Measurements from ENCODE around the gene P4HA2. TPM values are rescaled to one million over a fixed set of nuclear protein-coding genes. Genes with fewer than 3 reads are reported as not detected.
A peak's percentile ranks its signal among the peaks of the same experiment; 100 is the strongest.

P4HA2 gene
- total RNA-seq, 2 donors from 2014 or later = 16.8 to 18.0 TPM

GRCh38 chr5:132218321-132218720 is 9.3 kb downstream of the P4HA2 start:
- Histone ChIP-seq H3K4me1 (replicated peaks) (peaks cover 10% of the 10 kb centered on the region), H3K27ac (no peak overlapping the region), H3K9me3 (no peaks in the 10 kb centered on the region), H3K4me3 (no peak overlapping the region), H3K27me3 (replicated peaks; ENCODE audit: insufficient read depth) (no peaks in the 10 kb centered on the region), H3K36me3 (peaks cover 0 to under 1% of the 10 kb centered on the region in 2 donors)
- WGBS = 77% methylated on average over 4 of the region's 4 CpGs
- intact Hi-C loops (cut with DNase I) = loop anchor here (5.0 kb wide), 1 partner anchor 39 kb away; the partner anchor contains the start of gene PDLIM4
- TF ChIP-seq CTCF (IDR thresholded peaks at IDR 0.05) = no peak
- no peak for TF ChIP-seq POLR2A (IDR thresholded peaks at IDR 0.05)
- no peak for TF ChIP-seq POLR2AphosphoS5 (IDR thresholded peaks at IDR 0.05)
- no peak for DNase-seq (ENCODE audit: low spot score)

DNA sequence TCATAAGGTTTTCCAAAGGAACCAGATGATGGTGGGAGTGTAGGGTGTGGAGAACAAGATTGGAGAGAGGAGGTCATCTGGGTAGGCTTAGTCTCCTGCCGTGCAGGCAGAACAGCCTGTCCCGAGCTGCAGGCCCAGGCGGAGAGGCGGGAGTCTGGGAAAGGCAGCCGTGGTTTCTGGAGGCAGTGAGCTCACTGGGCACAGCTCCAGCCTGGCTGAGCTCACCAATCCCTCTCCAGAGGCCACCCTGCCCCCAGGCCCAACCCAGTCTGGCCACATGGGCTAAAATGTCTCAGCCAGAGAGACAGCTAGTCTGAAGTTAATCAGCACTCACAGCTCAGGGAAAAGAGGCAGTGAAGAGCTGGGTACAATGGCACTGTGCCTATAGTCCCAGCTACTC is 12.3 kb downstream of the P4HA2 start:
- H3K36me3 ChIP-seq = peaks cover 0 to 3% of the 10 kb centered on the region in 2 donors
- WGBS = 7% methylated on average over 5 of the region's 5 CpGs

GRCh38 chr5:132214491-132214890 is 13.2 kb downstream of the P4HA2 start:
- Histone ChIP-seq H3K27ac (peak overlapping the region; percentile 28 to 57), H3K9me3 (no peaks in the 10 kb centered on the region), H3K4me1 (replicated peaks) (peaks cover 4% of the 10 kb centered on the region), H3K4me3 (no peak overlapping the region), H3K36me3 (peaks cover 0 to 3% of the 10 kb centered on the region in 2 donors), H3K27me3 (replicated peaks; ENCODE audit: insufficient read depth) (no peaks in the 10 kb centered on the region)
- 98% methylated on average over 4 of the region's 4 CpGs for WGBS
- intact Hi-C loops (cut with DNase I) = no loop called here
- TF ChIP-seq POLR2AphosphoS5 (IDR thresholded peaks at IDR 0.05) = no peak
- TF ChIP-seq CTCF (IDR thresholded peaks at IDR 0.05) = no peak
- TF ChIP-seq POLR2A (IDR thresholded peaks at IDR 0.05) = no peak
- no peak for DNase-seq (ENCODE audit: low spot score)

More for the DNA sequence above, 12.3 kb downstream of the P4HA2 start:
- intact Hi-C loops (cut with DNase I) = loop anchor here (5.0 kb wide), 1 partner anchor 42 kb away; the partner anchor contains the start of gene PDLIM4
- H3K9me3 ChIP-seq = no peaks in the 10 kb centered on the region
- peaks cover 4% of the 10 kb centered on the region for H3K4me1 ChIP-seq (replicated peaks)
- peak; percentile 66 for TF ChIP-seq POLR2AphosphoS5 (IDR thresholded peaks at IDR 0.05)
- TF ChIP-seq POLR2A (IDR thresholded peaks at IDR 0.05) = peak; percentile 17
- no peak for TF ChIP-seq CTCF (IDR thresholded peaks at IDR 0.05)
- peak overlapping the region; percentile 28 to 57 for H3K27ac ChIP-seq
- no peaks in the 10 kb centered on the region for H3K27me3 ChIP-seq (replicated peaks; ENCODE audit: insufficient read depth)
- no peak overlapping the region for H3K4me3 ChIP-seq
- DNase-seq (ENCODE audit: low spot score) = peak; percentile 78

DNA sequence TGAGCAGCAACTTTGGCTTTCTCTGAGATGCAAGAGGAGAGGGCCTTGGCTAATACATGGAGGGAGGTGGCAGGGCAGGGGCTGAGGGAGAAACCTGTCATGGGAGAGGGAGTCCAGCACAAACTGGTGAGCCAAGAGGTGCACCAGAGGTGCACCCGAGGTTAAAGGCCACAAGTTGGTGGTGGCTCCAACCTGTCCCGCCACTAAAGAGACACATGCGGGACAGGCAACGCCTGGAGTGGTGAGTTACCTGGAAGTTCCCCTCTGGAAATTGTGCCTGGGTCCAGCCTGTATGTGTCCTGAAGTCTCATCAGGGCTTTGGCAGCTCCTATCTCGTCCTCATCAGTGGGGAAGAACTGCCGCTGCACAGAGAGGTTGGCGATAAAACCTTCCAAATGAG is 14.0 kb downstream of the P4HA2 start:
- Histone ChIP-seq H3K27ac (no peak overlapping the region), H3K27me3 (replicated peaks; ENCODE audit: insufficient read depth) (no peaks in the 10 kb centered on the region), H3K9me3 (no peaks in the 10 kb centered on the region), H3K4me1 (replicated peaks) (peaks cover 2% of the 10 kb centered on the region), H3K36me3 (peaks cover 0 to 3% of the 10 kb centered on the region in 2 donors), H3K4me3 (no peak overlapping the region)
- intact Hi-C loops (cut with DNase I) = no loop called here
- WGBS = 94% methylated on average over 7 of the region's 7 CpGs
- TF ChIP-seq POLR2AphosphoS5 (IDR thresholded peaks at IDR 0.05) = no peak
- TF ChIP-seq POLR2A (IDR thresholded peaks at IDR 0.05) = no peak
- TF ChIP-seq CTCF (IDR thresholded peaks at IDR 0.05) = no peak
- no peak for DNase-seq (ENCODE audit: low spot score)

DNA sequence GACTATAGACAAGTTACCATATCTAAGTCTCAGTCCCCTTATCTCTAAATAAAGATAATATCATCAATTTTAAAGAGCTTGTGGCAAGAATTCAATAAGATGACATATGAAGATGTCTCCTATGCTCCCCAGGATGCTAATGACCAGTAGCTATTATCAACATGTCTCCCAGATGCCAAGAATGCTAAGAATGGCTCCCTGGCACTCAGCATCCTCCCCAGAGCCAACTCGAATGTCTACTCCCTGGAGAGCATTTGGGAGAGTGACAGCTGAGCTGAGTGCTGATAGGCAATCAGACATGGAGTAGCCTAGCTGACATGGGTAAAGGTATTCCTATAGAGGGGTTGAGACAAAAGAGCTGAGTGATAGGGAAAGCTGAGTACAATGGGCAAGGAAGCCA is 15.9 kb downstream of the P4HA2 start:
- no peak overlapping the region for H3K27ac ChIP-seq
- H3K36me3 ChIP-seq = peaks cover 0 to 3% of the 10 kb centered on the region in 2 donors
- no peaks in the 10 kb centered on the region for H3K9me3 ChIP-seq
- intact Hi-C loops (cut with DNase I) = no loop called here
- DNase-seq (ENCODE audit: low spot score) = no peak
- no peak overlapping the region for H3K4me3 ChIP-seq
- no peaks in the 10 kb centered on the region for H3K27me3 ChIP-seq (replicated peaks; ENCODE audit: insufficient read depth)
- WGBS = 61% methylated on average over 1 of the region's 1 CpG
- TF ChIP-seq CTCF (IDR thresholded peaks at IDR 0.05) (no peak), POLR2AphosphoS5 (IDR thresholded peaks at IDR 0.05) (no peak), POLR2A (IDR thresholded peaks at IDR 0.05) (no peak)
- no peaks in the 10 kb centered on the region for H3K4me1 ChIP-seq (replicated peaks)
